Skin of body (tissue), 3 donors: Measurements from ENCODE around the gene ZSWIM8. TPM values are rescaled to one million over a fixed set of nuclear protein-coding genes. Genes with fewer than 3 reads are reported as not detected.

Source experiments
- DNase-seq: peaks from one replicate; lab custom pipeline; 2025; lab: John Stamatoyannopoulos, UW
- small RNA-seq: library from RNA; depleted of rRNA; stranded (forward); fragments of <200 nt; gene quantifications from one replicate; pipeline ENCODE3, GENCODE V24; 2014; ENCODE audit warnings: low replicate concordance
- total RNA-seq: library from RNA; depleted of rRNA; stranded (reverse); fragments of >200 nt; gene quantifications from one replicate; pipeline ENCODE4 v1.2.3, GENCODE V29; 2014

ZSWIM8 gene
- total RNA-seq, 1 donor from 2014 or later: 48.4 TPM

- DNase-seq: no peak
Observed at GRCh38 chr10:73840403-73841060, 55.1 kb downstream of the ZSWIM8 start.

GRCh38 chr10:73841061-73841421 is 55.6 kb downstream of the ZSWIM8 start:
- no peak for DNase-seq

GRCh38 chr10:73841526-73842285 is 56.3 kb downstream of the ZSWIM8 start:
- no peak for DNase-seq

GRCh38 chr10:73842349-73842748 is 56.9 kb downstream of the ZSWIM8 start:
- DNase-seq: no peak

- no peak for DNase-seq
Observed at GRCh38 chr10:73843261-73843660, 57.9 kb downstream of the ZSWIM8 start.

- no peak for DNase-seq
Observed at GRCh38 chr10:73847031-73847430, 61.6 kb downstream of the ZSWIM8 start.

GRCh38 chr10:73848821-73849489 is 63.5 kb downstream of the ZSWIM8 start:
- DNase-seq: peak; percentile 57

- DNase-seq: no peak
Observed at GRCh38 chr10:73850211-73850610, 64.8 kb downstream of the ZSWIM8 start.

GRCh38 chr10:73850863-73851461 is 65.6 kb downstream of the ZSWIM8 start:
- DNase-seq: peak; percentile 84

Small RNA genes lying within 50 kb of the gene (small RNA-seq; reads per million reads assigned to genes)
- gene AC022400.4 (not detected), gene AC022400.9 (not detected), gene ZSWIM8-AS1 (not detected)

Other genes starting within 250 kb of the ZSWIM8 start
- 34.8 TPM for gene USP54, start 194.3 kb upstream of the ZSWIM8 start, total RNA-seq
- 122 TPM for gene MYOZ1, start 144.1 kb upstream of the ZSWIM8 start, total RNA-seq
- gene SYNPO2L, start 129.6 kb upstream of the ZSWIM8 start, total RNA-seq: 2.8 TPM
- 5.4 TPM for gene AGAP5, start 87.5 kb upstream of the ZSWIM8 start, total RNA-seq
- 39.4 TPM for gene SEC24C, start 41.2 kb upstream of the ZSWIM8 start, total RNA-seq
- gene CHCHD1, start 3.6 kb upstream of the ZSWIM8 start, total RNA-seq: 18.6 TPM
- gene NDST2, start 26.0 kb downstream of the ZSWIM8 start, total RNA-seq: 15.4 TPM
- gene CAMK2G, start 88.9 kb downstream of the ZSWIM8 start, total RNA-seq: 19.2 TPM
- 29.1 TPM for gene PLAU, start 125.5 kb downstream of the ZSWIM8 start, total RNA-seq
- gene VCL, start 212.5 kb downstream of the ZSWIM8 start, total RNA-seq: 130 TPM